Tibial nerve (tissue), 4 donors: ENCODE measurements around the gene NKD1.

Experiments
- CTCF ChIP-seq, 5 experiments: fragments of 200-600 bp in 3 of 5; fragments of 450-650 bp in 2 of 5; sonication (generic) in 3 of 5; IDR thresholded peaks; one replicate each; pipeline ENCODE4 v1.5.1; 2016 to 2019; ENCODE audit warnings: antibody characterized with exemption in 5 of 5, mild to moderate bottlenecking in 3 of 5, moderate library complexity in 2 of 5
- EP300 ChIP-seq, 2 donors: sonication (generic); formaldehyde crosslinking; IDR thresholded peaks; one replicate each; pipeline ENCODE4 v1.6.1; 2017; ENCODE audit warnings: antibody characterized with exemption in 2 of 2, mild to moderate bottlenecking in 1 of 2
- POLR2A ChIP-seq, 2 donors: fragments of 450-650 bp; IDR thresholded peaks; one replicate each; pipeline ENCODE4 v1.6.1; 2017; ENCODE audit warnings: antibody characterized with exemption in 2 of 2, mild to moderate bottlenecking in 2 of 2, moderate library complexity in 2 of 2

GRCh38 chr16:50674831-50675230 lies 126.6 kb downstream of the NKD1 start:
- TF ChIP-seq POLR2A (IDR thresholded peaks at IDR 0.05) (no peak), CTCF (IDR thresholded peaks at IDR 0.05) (no peak), EP300 (IDR thresholded peaks at IDR 0.05) (no peak)
